ENCODE data around the gene WDR55. TPM values are rescaled to one million over a fixed set of nuclear protein-coding genes. Genes with fewer than 3 reads are reported as not detected.

WDR55 gene
- total and polyA plus RNA-seq, 10 of the 15 experiments (the other 5 are each of a cell fraction or from before 2014, with no cell fraction given): 3.4 to 27.8 (median 20.3) TPM

- TF ChIP-seq POLR2AphosphoS2 (IDR thresholded peaks at IDR 0.05; ENCODE audit: low read depth, low read length): no peak; the same call in 1 of the 2 replicates
- TF ChIP-seq RFX5 (IDR thresholded peaks at IDR 0.05; ENCODE audit: low read depth, low read length): no peak
- no peak for TF ChIP-seq GABPA (IDR thresholded peaks at IDR 0.05; ENCODE audit: low read depth)
- no peak for TF ChIP-seq TARDBP (IDR thresholded peaks at IDR 0.05; ENCODE audit: borderline replicate concordance)
- TF ChIP-seq BACH1 (IDR thresholded peaks at IDR 0.05; ENCODE audit: borderline replicate concordance): peak; percentile 60; the same call in 1 of the 2 replicates
- no peak for TF ChIP-seq ESRRA (IDR thresholded peaks at IDR 0.05; ENCODE audit: low read length)
Measured at GRCh38 chr5:140639148-140639981, 25.3 kb upstream of the WDR55 start, which contains the start of gene TMCO6 (continued).

- H3K9me3 ChIP-seq (replicated peaks; ENCODE audit: control insufficient read depth, insufficient read depth, low read length): no peaks in the 10 kb centered on the region
- 95% methylated on average over 8 of the region's 8 CpGs for WGBS (ENCODE audit: insufficient coverage, insufficient replicate concordance, low lambda C conversion rate, missing lambda C conversion rate)
- RAD21 ChIA-PET (ENCODE audit: unreplicated experiment): no interaction called here
- intact Hi-C loops (cut with micrococcal nuclease; ENCODE audit: unreplicated experiment) (no loop called here), in situ Hi-C loops (cut with MboI) (no loop called here)
- peaks cover 17% of the 10 kb centered on the region for H3K79me2 ChIP-seq (ENCODE audit: control insufficient read depth, insufficient read depth, low read length)
- BruUV-seq (replicated peaks): no TSS peak
- CTCF ChIA-PET: interaction anchor here (1.0 to 1.4 kb wide), 2 partner anchors 24 to 77 kb away, joined by 3 to 4 read pairs; no protein-coding TSS in a partner anchor
- DNase-seq (ENCODE audit: low read depth, low spot score): no peak
- no peak for ATAC-seq
- no peak for FAIRE-seq
- no peak overlapping the region for H2AFZ ChIP-seq (ENCODE audit: control insufficient read depth, low read depth, low read length)
- peaks cover 4% of the 10 kb centered on the region for H3K4me1 ChIP-seq (ENCODE audit: control insufficient read depth, insufficient read depth, low read length)
- H3K36me3 ChIP-seq (ENCODE audit: control insufficient read depth in 2 of 2, insufficient read depth in 2 of 2, low read length in 1 of 2): peaks cover 0 to 11% of the 10 kb centered on the region in 2 experiments; a peak in 2 of 4 replicates
- H3K4me3 ChIP-seq: no peak overlapping the region
- no peak overlapping the region for H3K4me2 ChIP-seq (ENCODE audit: control insufficient read depth, insufficient read depth)
- no peaks in the 10 kb centered on the region for H4K20me1 ChIP-seq (ENCODE audit: control insufficient read depth, insufficient read depth)
- H3K9ac ChIP-seq (ENCODE audit: control insufficient read depth, insufficient read depth, low read length): no peak overlapping the region
- no peak overlapping the region for H3K27ac ChIP-seq (ENCODE audit: control insufficient read depth, insufficient read depth)
- H3K27me3 ChIP-seq (replicated peaks in 1 of 2; ENCODE audit: control insufficient read depth in 2 of 2, insufficient read depth in 2 of 2, low read length in 1 of 2): no peaks in the 10 kb centered on the region
- SMC1A ChIA-PET (ENCODE audit: uncharacterized antibody, unreplicated experiment): no interaction called here
- POLR2A ChIA-PET: interaction anchor here (0.6 kb wide), 1 partner anchor 217 kb away, joined by 5 read pairs; no protein-coding TSS in a partner anchor
- no peak for TF ChIP-seq ESRRA (IDR thresholded peaks at IDR 0.05; ENCODE audit: low read length)
- TF ChIP-seq CBFB (IDR thresholded peaks at IDR 0.05; ENCODE audit: low read depth): no peak
- no peak for TF ChIP-seq HCFC1 (IDR thresholded peaks at IDR 0.05; ENCODE audit: low read length)
- TF ChIP-seq, protein P1, sequence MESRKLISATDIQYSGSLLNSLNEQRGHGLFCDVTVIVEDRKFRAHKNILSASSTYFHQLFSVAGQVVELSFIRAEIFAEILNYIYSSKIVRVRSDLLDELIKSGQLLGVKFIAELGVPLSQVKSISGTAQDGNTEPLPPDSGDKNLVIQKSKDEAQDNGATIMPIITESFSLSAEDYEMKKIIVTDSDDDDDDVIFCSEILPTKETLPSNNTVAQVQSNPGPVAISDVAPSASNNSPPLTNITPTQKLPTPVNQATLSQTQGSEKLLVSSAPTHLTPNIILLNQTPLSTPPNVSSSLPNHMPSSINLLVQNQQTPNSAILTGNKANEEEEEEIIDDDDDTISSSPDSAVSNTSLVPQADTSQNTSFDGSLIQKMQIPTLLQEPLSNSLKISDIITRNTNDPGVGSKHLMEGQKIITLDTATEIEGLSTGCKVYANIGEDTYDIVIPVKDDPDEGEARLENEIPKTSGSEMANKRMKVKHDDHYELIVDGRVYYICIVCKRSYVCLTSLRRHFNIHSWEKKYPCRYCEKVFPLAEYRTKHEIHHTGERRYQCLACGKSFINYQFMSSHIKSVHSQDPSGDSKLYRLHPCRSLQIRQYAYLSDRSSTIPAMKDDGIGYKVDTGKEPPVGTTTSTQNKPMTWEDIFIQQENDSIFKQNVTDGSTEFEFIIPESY (IDR thresholded peaks at IDR 0.05): no peak
- TF ChIP-seq EP300 (IDR thresholded peaks at IDR 0.05; ENCODE audit: borderline replicate concordance in 1 of 2, control insufficient read depth in 1 of 2, low read depth in 2 of 2, low read length in 2 of 2): no peak
- no peak for TF ChIP-seq NRF1 (conservative IDR thresholded peaks at IDR 0.05; ENCODE audit: low read depth, low read length)
- no peak for TF ChIP-seq EZH2 (IDR thresholded peaks at IDR 0.05; ENCODE audit: borderline replicate concordance, control insufficient read depth, low read depth, low read length)
- no peak for TF ChIP-seq PAX5 (IDR thresholded peaks at IDR 0.05; ENCODE audit: borderline replicate concordance, low read depth, low read length)
- TF ChIP-seq MYC (IDR thresholded peaks at IDR 0.05; ENCODE audit: insufficient read depth, insufficient read length, insufficient replicate concordance, low read length, severe bottlenecking): no peak
- no peak for TF ChIP-seq MYB (IDR thresholded peaks at IDR 0.05; ENCODE audit: borderline replicate concordance, low read depth, low read length)
- no peak for TF ChIP-seq EED (IDR thresholded peaks at IDR 0.05; ENCODE audit: low read depth)
- no peak for TF ChIP-seq NKRF (conservative IDR thresholded peaks at IDR 0.05)
- TF ChIP-seq TCF12 (IDR thresholded peaks at IDR 0.05; ENCODE audit: low read depth, low read length): no peak
- no peak for TF ChIP-seq HDAC2 (IDR thresholded peaks at IDR 0.05)
- no peak for TF ChIP-seq HDAC6 (IDR thresholded peaks at IDR 0.05; ENCODE audit: unreplicated experiment)
Measured at GRCh38 chr5:140641716-140642115, 23.0 kb upstream of the WDR55 start.

Data from GM12878 (cell line).